Type B pancreatic cell (in vitro differentiated cells): ENCODE results near the gene EHBP1L1. TPM values are rescaled to one million over a fixed set of nuclear protein-coding genes. Genes with fewer than 3 reads are reported as not detected.

Experiments used
- DNase-seq: peaks from one replicate; pipeline ENCODE4 v3.0.0; 2021; ENCODE audit warnings: mixed read lengths; ENCODE audit not compliant: unreplicated experiment; ENCODE audit errors: extremely low spot score
- H3K27ac Mint-ChIP-seq: 2 replicates; pipeline ENCODE4 v1.8.0; 2021; ENCODE audit warnings: mild to moderate bottlenecking, mixed read lengths
- H3K27me3 Mint-ChIP-seq: 2 replicates; pipeline ENCODE4 v1.8.0; 2021; ENCODE audit warnings: mixed read lengths
- H3K36me3 Mint-ChIP-seq: 2 replicates; pipeline ENCODE4 v1.8.0; 2021; ENCODE audit warnings: mixed read lengths
- H3K4me1 Mint-ChIP-seq: one replicate; pipeline ENCODE4 v1.8.0; 2021; ENCODE audit warnings: mixed read lengths; ENCODE audit not compliant: unreplicated experiment
- H3K4me3 Mint-ChIP-seq: 2 replicates; pipeline ENCODE4 v1.8.0; 2021; ENCODE audit warnings: mild to moderate bottlenecking, mixed read lengths
- H3K9me3 Mint-ChIP-seq: 2 replicates; pipeline ENCODE4 v1.8.0; 2021; ENCODE audit warnings: mixed read lengths
- total RNA-seq: library from RNA; stranded (reverse); gene quantifications from 2 replicates; pipeline ENCODE4 v1.2.1, GENCODE V29; 2021; ENCODE audit warnings: low replicate concordance
- TF ChIP-seq, protein P1 (sequence below): fragments of 200-600 bp; sonication (generic); conservative IDR thresholded peaks from 2 replicates; pipeline ENCODE4 v1.5.0; 2021; ENCODE audit warnings: antibody characterized with exemption, mild to moderate bottlenecking

EHBP1L1 gene
- total RNA-seq, 1 donor from 2014 or later, result 14.7 TPM

DNA sequence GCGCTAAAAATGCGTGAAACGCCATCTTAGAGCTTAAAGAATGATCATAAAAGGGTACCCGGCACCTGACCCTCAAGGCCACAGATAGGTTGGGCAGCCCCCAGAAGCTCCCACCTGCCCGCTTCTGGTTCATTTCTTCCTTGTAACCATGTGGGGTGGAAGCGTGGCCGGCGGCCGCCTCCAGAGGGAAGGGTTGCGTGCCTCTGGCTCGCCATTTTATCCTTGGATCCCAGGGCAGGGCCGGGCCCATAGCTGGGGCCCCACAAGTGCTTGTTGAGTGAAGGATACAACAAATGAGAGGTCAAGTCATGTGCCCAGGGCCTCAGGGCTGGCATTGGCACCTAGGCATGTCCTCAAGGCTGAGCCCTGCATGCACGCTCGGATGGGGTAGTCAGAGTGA is 45.6 kb downstream of the EHBP1L1 start:
- Mint-ChIP-seq H3K4me1 (peaks cover 5% of the 10 kb centered on the region), H3K27ac (no peak overlapping the region), H3K9me3 (no peaks in the 10 kb centered on the region), H3K4me3 (no peak overlapping the region), H3K27me3 (no peaks in the 10 kb centered on the region), H3K36me3 (no peaks in the 10 kb centered on the region)
- DNase-seq, result no peak
- TF ChIP-seq, protein P1, sequence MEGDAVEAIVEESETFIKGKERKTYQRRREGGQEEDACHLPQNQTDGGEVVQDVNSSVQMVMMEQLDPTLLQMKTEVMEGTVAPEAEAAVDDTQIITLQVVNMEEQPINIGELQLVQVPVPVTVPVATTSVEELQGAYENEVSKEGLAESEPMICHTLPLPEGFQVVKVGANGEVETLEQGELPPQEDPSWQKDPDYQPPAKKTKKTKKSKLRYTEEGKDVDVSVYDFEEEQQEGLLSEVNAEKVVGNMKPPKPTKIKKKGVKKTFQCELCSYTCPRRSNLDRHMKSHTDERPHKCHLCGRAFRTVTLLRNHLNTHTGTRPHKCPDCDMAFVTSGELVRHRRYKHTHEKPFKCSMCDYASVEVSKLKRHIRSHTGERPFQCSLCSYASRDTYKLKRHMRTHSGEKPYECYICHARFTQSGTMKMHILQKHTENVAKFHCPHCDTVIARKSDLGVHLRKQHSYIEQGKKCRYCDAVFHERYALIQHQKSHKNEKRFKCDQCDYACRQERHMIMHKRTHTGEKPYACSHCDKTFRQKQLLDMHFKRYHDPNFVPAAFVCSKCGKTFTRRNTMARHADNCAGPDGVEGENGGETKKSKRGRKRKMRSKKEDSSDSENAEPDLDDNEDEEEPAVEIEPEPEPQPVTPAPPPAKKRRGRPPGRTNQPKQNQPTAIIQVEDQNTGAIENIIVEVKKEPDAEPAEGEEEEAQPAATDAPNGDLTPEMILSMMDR, result no peak

DNA sequence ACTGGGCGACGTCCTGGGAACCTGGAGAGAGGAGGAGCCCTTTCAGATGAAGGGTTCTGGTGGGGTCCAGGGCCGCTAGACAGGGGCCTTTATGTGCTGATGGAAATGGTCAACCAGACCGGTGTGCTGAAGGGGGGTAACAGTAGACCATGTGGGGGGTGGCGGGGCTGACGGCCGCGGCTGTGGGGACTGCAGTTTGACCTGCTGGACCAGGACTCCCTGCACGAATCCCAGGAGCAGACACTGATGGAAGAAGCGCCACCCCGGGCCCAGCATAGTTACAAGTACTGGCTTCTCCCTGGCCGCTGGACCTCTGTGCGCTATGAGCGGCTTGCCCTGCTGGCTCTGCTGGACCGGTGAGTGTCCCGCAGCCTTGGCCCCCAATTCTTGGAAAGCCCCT is 46.2 kb downstream of the EHBP1L1 start:
- Mint-ChIP-seq H3K4me1 (no peaks in the 10 kb centered on the region), H3K4me3 (no peak overlapping the region), H3K9me3 (no peaks in the 10 kb centered on the region), H3K36me3 (no peaks in the 10 kb centered on the region), H3K27ac (no peak overlapping the region), H3K27me3 (no peaks in the 10 kb centered on the region)
- TF ChIP-seq, protein P1, result no peak
- no peak for DNase-seq

DNA sequence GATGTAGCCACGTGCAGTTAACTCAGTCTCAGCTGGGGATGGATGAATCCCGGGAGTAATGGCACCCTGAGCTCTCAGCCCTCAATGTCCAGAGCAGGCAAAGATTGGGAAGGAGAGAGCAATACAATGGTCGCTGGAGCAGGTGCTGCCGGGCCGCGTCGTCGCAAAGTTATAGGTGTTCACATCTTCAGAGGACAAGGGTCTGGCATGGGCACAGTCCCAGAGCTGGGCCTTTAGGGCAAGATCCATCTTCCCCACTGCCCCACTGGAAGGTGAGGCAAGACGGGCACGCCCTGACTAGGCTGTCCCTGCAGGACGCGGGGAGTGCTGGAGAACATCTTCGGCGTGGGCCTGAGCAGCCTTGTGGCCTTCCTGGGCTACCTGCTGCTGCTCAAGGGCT is 47.3 kb downstream of the EHBP1L1 start:
- no peak for DNase-seq
- TF ChIP-seq, protein P1, result no peak
- Mint-ChIP-seq H3K27ac (no peak overlapping the region), H3K36me3 (no peaks in the 10 kb centered on the region), H3K27me3 (no peaks in the 10 kb centered on the region), H3K9me3 (no peaks in the 10 kb centered on the region), H3K4me3 (no peak overlapping the region), H3K4me1 (no peaks in the 10 kb centered on the region)

DNA sequence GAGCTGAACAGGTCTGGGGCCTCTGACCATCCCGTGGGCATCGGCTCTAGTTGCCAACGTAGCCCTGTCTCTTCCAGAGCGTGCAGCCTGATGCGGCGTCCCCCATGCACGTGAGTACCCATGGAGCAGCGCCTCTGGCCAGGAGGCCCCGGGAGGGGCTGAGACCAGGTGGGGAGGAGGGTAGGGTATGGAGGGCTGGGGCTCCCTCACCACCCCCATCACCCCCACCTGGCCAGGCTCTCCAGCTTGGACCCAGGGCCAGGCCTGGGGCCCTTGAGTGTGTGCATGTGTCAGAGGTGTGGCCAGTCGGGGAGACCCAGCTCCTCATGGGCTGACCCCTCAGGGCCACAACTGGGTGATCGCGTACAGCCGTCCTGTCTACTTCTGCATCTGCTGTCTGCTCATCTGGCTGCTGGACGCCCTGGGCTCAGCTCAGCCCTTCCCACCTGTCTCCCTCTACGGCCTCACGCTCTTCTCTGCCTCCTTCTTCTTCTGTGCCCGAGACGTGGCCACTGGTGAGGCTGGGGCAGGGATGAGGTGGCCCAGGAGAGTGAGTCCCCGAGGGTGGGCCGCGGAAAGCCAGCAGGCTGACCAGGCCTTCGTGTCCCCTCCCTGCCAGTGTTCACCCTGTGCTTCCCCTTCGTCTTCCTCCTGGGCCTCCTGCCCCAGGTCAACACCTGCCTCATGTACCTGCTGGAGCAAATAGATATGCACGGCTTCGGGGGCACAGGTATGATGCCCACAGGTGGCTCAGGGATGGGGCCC is 48.2 kb downstream of the EHBP1L1 start:
- H3K4me3 Mint-ChIP-seq, result no peak overlapping the region
- TF ChIP-seq, protein P1, result no peak
- H3K36me3 Mint-ChIP-seq, result no peaks in the 10 kb centered on the region
- no peak for DNase-seq
- H3K4me1 Mint-ChIP-seq, result no peaks in the 10 kb centered on the region
- H3K27ac Mint-ChIP-seq, result no peak overlapping the region
- no peaks in the 10 kb centered on the region for H3K9me3 Mint-ChIP-seq
- no peaks in the 10 kb centered on the region for H3K27me3 Mint-ChIP-seq

DNA sequence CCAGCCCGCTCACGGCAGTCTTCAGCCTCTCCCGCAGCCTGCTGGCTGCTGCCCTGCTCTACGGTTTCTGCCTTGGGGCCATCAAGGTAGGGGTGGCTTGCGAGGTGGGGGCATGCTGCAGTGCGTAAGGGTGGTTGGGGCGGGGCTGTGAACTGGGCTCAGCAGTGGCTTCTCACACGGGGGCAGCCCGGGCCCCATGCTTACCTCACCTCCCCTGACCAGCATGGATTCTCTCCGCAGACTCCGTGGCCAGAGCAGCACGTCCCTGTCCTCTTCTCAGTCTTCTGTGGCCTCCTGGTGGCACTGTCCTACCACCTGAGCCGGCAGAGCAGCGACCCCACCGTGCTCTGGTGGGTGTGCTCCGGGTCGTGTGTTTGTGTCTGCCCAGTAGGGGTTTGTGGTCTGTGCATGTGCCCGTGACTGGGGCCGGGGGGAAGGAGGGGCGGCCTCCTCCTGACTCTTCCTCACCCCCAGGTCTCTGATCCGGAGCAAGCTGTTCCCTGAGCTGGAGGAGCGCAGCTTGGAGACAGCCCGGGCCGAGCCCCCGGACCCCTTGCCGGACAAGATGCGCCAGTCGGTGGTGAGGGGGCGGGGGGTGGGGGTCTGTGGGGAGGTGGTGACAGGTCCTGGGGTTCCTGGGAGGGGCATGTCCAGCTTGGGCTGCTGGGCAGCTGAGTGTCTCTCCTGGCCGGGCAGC is 49.2 kb downstream of the EHBP1L1 start:
- H3K27ac Mint-ChIP-seq, result no peak overlapping the region

More for the DNA sequence above, 49.2 kb downstream of the EHBP1L1 start:
- Mint-ChIP-seq H3K36me3 (no peaks in the 10 kb centered on the region), H3K4me1 (no peaks in the 10 kb centered on the region), H3K4me3 (no peak overlapping the region), H3K27me3 (no peaks in the 10 kb centered on the region), H3K9me3 (no peaks in the 10 kb centered on the region)
- TF ChIP-seq, protein P1, result no peak
- no peak for DNase-seq
